Adipocyte (in vitro differentiated cells): ENCODE results near the gene GLIPR1L2.

Source experiments
- DNase-seq: peaks from one replicate; pipeline ENCODE4 v3.0.0-alpha.2; 2015; ENCODE audit warnings: low read depth
- H3K27me3 ChIP-seq: replicated peaks from 2 replicates; pipeline ENCODE4 v1.7.0; 2013; ENCODE audit warnings: mild to moderate bottlenecking, low read length, moderate library complexity; ENCODE audit not compliant: control insufficient read depth, insufficient read depth
- H3K36me3 ChIP-seq: 2 replicates; pipeline ENCODE4 v1.7.0; 2013; ENCODE audit warnings: low read length, mild to moderate bottlenecking, moderate library complexity; ENCODE audit not compliant: control insufficient read depth, insufficient read depth, severe bottlenecking
- H3K4me1 ChIP-seq: 2 replicates; pipeline ENCODE4 v1.7.0; 2013; ENCODE audit warnings: mild to moderate bottlenecking, low read length, moderate library complexity; ENCODE audit not compliant: control insufficient read depth, insufficient read depth
- H3K4me3 ChIP-seq: 2 replicates; pipeline ENCODE4 v1.7.0; 2013; ENCODE audit warnings: mild to moderate bottlenecking, low read length, moderate library complexity
- H3K9ac ChIP-seq: 2 replicates; pipeline ENCODE4 v1.7.0; 2013; ENCODE audit warnings: mild to moderate bottlenecking, low read length, moderate library complexity
- H3K9me3 ChIP-seq: 2 replicates; pipeline ENCODE4 v1.7.0; 2013; ENCODE audit warnings: mild to moderate bottlenecking, low read length, moderate library complexity; ENCODE audit not compliant: control insufficient read depth

GLIPR1L2 gene

GRCh38 chr12:75479963-75480461 is 89.1 kb downstream of the GLIPR1L2 start:
- Histone ChIP-seq H3K27me3 (no peaks in the 10 kb centered on the region), H3K36me3 (no peaks in the 10 kb centered on the region), H3K4me1 (peaks cover 57% of the 10 kb centered on the region), H3K4me3 (peak overlapping the region; percentile 87), H3K9ac (peak overlapping the region; percentile 90), H3K9me3 (no peaks in the 10 kb centered on the region)
- DNase-seq = peak; percentile 67

GRCh38 chr12:75480469-75480949 is 89.6 kb downstream of the GLIPR1L2 start, which contains the start of gene GLIPR1:
TSS of gene GLIPR1 (plus strand) at chr12:75480755. CDS start at chr12:75480881, 126 bp downstream.
- DNase-seq = peak; percentile 95
- H3K9me3 ChIP-seq = no peaks in the 10 kb centered on the region
- H3K27me3 ChIP-seq = no peaks in the 10 kb centered on the region
- peak within 1 kb of the TSS; percentile 87 for H3K4me3 ChIP-seq
- H3K9ac ChIP-seq = peak within 1 kb of the TSS; percentile 90
- H3K36me3 ChIP-seq = no peaks in the 10 kb centered on the region
- H3K4me1 ChIP-seq = peaks cover 59% of the 10 kb centered on the region

GRCh38 chr12:75481013-75481705 is 90.3 kb downstream of the GLIPR1L2 start:
- H3K9me3 ChIP-seq = no peaks in the 10 kb centered on the region
- H3K4me1 ChIP-seq = peaks cover 59% of the 10 kb centered on the region
- no peaks in the 10 kb centered on the region for H3K36me3 ChIP-seq
- peak overlapping the region; percentile 90 for H3K9ac ChIP-seq
- peak; percentile 47 for DNase-seq
- no peaks in the 10 kb centered on the region for H3K27me3 ChIP-seq
- peak overlapping the region; percentile 87 for H3K4me3 ChIP-seq

GRCh38 chr12:75481774-75482173 is 90.9 kb downstream of the GLIPR1L2 start:
- peak overlapping the region; percentile 87 for H3K4me3 ChIP-seq
- DNase-seq = peak; percentile 60
- H3K9me3 ChIP-seq = no peaks in the 10 kb centered on the region
- no peaks in the 10 kb centered on the region for H3K36me3 ChIP-seq
- no peaks in the 10 kb centered on the region for H3K27me3 ChIP-seq
- H3K4me1 ChIP-seq = peaks cover 59% of the 10 kb centered on the region
- peak overlapping the region; percentile 90 for H3K9ac ChIP-seq
